HG03457 (cell line): ENCODE data around the gene OR6N1.

Experiments used
- ATAC-seq: cut with Tn5 transposase; IDR thresholded peaks from one replicate; pipeline ENCODE4 v1.9.1; 2021; ENCODE audit warnings: moderate number of reproducible peaks; ENCODE audit not compliant: unreplicated experiment

The OR6N1 gene, protein sequence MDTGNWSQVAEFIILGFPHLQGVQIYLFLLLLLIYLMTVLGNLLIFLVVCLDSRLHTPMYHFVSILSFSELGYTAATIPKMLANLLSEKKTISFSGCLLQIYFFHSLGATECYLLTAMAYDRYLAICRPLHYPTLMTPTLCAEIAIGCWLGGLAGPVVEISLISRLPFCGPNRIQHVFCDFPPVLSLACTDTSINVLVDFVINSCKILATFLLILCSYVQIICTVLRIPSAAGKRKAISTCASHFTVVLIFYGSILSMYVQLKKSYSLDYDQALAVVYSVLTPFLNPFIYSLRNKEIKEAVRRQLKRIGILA

DNA sequence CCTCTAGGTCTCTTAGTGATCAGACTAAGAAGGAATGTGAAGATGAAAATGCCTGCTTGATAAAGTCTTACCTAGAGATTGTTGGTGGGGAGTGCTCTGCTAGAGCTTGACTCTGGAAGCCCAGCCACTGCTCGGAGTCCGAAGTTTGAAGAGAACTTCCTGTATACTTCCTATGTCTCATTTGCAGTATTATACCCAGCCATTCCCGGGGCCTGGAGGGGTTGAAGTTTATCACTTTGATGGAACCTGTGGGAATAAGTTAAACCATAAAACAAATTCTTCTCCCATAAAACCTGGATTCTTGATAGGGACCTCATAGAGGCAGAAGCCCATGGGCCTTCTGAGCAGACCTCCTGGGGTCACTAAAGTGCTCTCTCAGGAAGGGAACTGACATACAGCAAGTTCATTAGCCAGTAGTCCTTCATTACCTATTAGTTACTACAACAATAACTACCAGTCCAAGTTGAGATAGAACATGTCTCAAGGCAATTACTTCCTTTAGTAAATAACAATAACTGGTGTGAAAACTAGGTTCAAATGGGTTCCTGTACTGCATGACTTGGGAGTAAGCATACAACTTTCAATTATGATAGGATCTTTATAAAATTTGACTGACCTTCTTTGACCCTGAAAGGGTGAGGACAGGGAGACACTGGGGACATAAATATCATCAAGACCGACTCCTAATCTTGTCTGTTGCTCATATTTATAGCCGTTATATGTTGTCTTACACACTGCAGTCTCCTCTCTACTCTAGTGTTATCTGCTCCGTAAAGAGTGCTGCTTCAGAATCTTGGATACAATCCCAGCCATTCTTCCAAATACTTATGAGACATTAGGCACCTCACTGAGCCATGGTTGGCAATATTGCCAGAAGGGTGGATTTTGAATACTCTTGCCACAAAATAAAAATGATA, at the start of gene OR6N1:
TSS of gene OR6N1 (minus strand) at position 246 of the 917 bp plus-strand sequence. CDS start 5,513 bp downstream, outside the sequence.
- no peak for ATAC-seq

DNA sequence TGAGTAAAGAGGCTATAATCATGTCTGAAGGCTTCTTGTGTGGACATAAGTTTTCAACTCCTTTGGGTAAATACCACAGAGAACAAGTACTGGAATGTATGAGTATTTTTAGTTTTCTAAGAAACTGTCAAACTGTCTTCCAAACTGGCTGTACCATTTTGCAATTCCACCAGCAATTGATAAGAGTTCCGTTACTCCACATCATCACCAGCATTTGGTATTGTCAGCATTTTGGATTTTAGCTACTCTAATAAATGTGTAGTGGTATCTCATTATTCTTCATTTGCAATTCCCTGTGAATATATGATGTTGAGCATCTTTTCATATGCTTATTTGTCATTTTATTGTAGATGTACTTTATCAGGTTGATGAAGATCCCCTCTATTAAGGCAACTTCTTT, 49.7 kb upstream of the OR6N1 start:
- no peak for ATAC-seq

DNA sequence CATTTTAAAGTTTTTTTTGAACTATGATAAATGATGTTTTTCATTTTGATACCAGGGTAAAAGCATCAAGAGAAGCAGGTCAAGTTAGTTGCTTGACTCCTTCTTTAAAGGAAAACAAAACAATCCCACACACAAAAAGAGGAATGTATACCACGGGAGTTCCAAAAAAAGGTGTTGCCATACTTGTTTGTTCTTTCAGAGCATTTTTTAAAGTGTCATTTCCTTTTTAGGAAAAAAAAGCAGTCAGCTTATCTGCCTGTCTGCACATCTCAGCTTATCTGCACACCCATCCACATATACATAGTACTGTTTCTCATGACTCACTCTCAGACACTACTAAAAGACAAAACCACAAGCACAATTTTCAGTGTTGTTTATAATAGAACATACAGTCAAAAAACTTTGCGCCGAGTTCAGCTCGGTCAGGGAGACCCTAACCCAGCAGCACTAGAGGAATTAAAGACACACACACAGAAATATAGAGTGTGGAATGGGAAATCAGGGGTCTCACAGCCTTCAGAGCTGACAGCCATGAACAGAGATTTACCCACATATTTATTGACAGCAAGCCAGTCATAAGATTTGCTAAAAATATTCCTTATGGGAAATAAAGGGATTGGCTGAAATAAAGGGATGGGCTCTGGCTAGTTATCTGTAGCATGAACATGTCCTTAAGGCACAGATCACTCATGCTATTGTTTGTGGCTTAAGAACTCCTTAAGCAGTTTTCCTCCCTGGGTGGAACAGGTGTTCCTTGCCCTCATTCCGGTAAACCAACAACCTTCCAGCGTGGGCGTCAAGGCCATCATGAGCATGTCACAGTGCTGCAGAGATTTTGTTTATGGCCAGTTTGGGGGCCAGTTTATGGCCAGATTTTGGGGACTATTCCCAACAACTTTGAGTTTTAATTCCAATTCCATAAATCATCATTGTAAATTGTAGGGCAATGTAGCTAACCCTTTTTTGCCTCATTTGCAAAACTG, 47.8 kb upstream of the OR6N1 start:
- peak; percentile 80 for ATAC-seq

DNA sequence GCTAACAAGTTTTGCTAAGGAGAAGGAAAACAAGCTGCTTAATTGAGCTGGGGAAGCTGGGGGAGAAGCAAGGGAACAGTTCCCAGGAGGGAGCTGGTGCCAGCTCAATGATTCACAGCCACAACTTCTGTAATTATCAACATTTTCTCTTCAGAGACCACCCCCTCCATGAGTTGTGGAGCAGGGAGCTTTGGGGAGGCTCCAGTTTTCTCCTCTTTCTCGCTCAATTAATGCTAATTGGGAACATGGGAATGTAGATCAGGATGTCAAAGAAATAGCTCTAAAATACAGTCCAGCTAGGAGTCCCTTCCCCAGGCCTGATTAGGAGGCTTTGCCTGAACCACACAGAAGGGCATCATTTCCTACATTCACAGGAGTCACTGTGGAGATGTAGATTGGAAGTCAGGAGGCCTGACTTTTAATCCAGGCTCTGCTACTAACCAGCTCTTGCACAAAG, 47.0 kb upstream of the OR6N1 start:
- no peak for ATAC-seq

DNA sequence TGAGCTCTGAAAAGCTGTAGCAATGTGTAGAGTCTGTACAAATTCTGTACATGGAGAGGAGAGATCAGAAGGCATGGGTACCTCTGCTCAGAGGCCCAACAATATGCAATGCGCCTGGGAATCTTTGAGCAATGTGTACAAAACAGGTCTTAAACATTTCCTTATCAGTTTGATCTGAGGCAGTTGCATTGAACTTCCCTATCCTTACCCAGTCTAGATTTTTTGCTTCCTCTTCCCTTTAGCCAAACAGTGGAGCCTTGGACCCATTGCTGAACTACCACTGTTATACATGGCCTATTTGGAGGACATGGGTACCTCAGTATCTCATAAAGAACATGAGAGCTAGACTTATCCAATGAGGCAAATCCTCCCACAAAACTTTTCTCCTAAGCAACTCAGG, 46.6 kb upstream of the OR6N1 start:
- no peak for ATAC-seq

DNA sequence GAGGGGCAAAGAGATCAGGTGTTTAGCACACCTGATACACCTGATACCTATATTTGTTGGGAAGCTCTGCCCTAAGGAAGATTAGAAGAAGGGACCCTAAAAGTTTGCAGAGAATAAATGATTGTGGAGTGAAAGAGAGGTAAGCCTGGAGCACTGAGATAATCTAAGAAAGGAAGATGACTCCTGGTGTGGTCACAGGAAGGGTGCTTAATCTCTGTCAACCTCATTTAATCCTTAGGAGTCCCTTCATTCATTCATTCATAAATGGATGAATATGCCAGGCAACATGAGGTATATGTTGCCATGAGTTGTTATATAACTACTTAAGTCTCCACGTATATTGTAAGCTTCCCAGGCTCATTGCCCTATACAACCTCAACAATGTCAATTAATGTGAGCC, 43.0 kb upstream of the OR6N1 start:
- ATAC-seq, result no peak

DNA sequence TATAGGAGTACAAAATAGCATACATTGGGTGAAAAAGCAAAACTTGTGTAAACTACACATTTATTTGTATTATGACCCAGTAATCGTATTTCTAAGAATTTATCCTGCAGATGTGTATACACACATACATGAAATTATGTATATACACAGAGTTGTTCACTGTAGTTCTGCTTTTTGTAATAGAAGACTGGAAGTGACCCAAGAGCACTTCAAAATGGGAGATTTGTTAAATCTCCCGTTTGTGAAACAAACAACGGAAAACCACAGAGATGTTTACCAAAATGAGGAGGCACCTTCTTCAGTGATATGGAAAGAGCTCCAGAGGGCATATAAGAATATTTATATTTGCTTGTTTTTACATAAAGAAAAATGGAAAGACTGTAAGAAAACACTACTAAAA, 41.2 kb upstream of the OR6N1 start:
- ATAC-seq, result no peak

DNA sequence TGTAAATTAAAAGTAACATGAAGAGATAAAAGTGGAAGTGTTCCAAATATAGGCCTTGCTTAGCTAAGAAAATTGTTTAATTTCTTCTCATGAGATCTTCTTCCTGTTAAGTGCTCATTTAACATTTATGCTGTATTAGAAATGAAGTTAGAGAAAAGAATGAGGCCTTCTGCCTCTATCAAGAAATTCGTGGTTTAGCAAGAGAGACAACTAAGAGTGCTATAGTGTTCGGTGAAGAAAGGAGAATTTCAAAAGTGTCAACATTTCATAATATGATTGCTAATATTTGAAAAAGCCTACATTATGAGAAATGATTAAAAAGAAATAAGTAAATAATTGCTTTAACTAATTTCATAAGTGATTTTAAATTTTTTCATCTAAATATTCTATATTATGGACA, 40.3 kb upstream of the OR6N1 start:
- no peak for ATAC-seq

DNA sequence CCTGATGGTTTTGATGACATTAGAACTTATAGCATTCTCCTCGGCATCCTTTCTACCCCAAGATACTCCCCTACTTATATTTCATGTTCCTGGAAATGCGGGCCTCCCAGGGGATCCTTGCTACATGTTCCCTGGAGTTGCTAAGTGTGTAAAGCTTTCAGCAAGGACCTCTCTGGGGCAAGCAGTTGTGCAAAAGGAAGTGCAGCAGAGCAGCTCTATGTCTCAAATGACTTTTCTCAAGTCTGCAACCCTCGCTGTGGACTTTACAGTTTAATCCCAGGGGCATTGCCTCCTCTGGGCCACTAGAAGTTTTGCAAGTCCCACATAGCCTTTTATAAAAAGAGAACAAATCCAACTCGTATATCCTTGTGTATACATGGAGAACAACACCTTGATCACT, 38.3 kb upstream of the OR6N1 start:
- no peak for ATAC-seq

DNA sequence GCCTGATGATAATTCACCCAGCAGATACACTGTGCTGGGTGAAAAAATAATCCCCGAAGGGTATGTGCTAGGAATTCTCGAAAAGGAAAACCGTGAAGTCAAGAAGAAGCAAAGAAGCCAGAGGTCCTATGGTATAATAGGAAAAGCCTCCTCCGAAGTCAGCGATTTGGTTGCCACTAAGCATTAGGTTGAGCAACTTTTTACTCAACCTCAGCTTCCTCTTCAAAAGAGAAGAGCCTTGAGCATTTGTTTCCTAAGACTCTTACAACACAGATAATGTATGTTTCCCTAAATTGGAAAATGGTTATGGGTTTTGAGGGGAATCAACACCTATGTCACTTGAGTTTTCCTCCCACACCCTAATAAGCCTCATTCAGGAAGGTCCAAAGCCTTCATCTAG, 37.9 kb upstream of the OR6N1 start:
- ATAC-seq, result no peak

DNA sequence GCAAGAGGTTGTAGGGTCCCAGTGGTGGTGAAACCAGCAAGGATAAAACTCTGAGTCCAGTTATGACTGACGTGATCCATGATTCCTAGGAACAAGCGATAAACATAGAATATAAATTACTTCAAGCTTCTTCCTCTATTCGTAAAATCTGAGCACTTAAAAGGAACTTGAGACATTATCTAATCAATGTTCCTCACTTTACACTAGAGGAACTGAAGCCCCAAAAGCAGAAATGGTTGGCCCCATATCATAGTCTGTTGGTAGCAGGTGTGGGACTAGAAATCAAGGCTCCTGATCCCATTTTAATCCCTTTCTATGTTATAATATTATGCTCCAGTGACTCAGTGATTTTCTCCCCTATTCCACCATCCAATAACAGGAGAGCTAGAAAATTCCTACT, 37.3 kb upstream of the OR6N1 start:
- no peak for ATAC-seq

DNA sequence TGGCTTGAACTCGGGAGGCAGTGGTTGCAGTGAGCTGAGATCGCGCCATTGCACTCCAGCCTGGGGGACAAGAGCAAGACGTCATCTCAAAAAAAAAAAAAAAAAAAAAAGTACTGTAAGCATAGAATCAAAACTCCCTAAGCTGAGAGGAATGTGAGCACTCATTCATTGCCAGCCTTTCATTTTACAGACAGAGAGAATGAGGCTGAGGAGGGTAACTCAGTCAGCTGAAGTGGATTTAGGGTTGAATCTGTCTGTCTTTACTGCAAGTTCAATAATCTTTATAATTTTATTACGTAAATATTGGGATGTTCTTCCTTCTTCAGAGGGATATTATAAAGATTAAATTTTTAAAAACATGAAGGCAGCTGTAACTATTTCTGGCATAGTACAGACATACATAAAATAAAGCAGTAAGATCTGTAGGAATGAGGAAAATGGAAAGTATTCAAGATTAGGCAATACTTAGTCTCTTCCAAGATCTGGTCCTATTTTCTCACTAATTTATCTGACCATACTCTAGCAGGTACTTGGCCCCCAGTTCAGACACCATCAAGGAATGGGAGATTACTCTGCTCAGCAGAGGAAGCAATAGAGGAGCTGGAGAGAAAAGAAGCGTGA, 35.0 kb upstream of the OR6N1 start:
- ATAC-seq, result no peak

DNA sequence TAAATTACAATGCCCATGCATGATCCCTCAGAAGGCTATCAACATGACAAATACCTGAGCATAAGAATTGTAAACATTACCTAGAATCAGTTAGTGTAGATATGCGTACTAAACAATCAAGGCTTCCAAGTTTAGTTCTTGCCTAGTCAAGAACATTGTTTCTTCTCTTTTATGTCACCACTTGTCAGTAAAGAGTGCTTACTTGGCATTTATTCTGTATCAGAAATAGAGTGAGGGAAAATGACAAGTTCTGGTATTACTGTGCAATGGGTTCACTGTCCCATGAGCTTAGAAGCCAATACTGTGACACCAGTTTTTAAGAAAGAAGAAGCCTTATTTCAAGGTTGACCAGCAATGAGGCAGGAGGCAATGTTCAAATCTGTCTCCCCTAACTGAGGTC, 31.7 kb upstream of the OR6N1 start:
- ATAC-seq, result no peak

DNA sequence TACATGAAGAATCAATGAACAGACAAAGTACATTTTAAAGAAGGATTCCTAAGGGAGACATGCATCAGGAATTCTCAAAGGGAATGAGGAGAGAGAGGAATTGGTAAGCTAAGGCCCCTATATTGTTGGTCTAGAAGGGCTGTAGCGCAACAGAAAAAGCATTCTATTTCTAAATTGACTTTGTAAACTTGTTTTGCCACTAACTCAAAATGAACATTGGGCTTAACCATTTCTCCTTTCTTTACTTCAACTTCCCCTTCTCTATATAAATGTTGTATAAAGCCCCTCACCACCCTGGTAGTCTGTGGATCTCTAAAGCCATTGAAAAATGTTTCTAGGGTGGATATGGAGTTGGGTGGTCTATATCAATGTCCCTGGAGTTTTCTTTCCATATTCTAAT, 29.4 kb upstream of the OR6N1 start:
- ATAC-seq, result no peak

DNA sequence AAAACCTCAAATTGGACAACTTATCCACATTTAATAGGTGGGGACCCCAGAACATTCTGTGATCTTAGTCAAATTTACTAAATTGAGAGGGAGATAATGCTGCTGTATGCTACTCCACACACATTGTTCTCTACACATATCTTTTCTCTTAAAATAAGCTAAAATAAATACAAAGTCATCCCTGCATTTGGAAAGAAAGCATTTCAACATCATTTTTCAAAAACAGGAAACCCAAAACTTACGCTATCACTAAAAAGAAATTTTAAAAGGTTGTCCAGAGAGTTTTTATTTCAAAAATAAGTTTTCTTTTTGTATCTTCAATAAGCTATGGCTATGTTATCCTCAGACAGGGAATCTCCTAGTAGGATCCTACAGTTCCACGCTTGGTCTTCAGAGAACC, 28.5 kb upstream of the OR6N1 start:
- no peak for ATAC-seq

DNA sequence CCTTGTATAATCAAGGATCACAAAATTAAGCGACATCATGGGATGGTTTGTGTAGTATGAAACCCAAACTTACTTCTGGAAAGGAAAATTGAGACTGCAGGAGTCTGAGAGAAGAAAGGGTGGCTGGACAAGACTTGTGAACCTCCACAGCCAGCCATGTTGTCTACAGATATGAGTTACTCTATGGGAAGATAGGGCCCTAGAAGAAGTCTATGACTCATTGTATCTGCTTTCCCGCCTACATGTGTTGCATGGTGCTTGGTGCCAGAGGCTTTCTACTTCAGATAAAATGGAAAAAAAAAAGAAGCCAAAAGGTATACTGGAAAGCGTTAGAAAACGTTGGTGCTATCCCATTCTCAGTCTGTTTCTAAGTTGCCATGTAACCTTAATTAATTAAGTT, 27.7 kb upstream of the OR6N1 start:
- ATAC-seq, result no peak

DNA sequence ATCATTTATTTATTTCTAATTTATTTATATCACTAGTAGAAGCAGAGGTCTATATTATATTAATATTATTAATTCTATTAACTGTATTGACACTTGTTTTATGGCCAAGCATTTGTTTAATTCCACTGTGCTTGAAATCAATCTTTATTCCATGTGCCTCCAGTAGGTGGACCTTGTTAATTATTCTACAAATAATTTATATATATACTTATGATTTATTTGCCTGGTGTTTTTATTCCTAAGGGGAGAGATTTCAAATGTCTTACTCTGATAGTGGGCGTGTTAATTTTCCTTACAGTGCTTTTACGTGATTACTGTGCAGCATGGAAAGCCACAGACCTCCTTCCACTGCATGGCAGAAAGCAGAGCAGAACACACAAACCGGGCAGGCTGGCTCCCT, 26.5 kb upstream of the OR6N1 start:
- no peak for ATAC-seq

DNA sequence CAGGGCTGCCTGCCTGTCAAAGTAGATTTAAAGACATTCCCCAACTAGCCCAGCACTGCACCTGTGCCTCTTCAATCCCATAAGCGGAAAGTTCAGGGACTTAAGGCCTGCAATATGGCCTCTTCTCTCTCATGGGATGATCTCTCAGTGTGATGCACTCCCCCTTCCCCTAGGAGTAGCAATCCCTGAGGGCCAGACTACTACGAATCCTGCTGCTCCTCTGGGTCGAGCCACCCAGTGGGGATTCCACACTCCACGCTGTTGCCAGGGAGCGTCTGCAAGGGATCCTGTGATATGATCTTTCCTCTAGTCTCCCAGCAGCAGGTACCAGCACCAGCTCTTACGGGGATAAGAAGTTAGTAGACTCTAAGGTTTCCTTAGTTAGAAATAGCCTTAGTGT, 22.3 kb upstream of the OR6N1 start:
- no peak for ATAC-seq

DNA sequence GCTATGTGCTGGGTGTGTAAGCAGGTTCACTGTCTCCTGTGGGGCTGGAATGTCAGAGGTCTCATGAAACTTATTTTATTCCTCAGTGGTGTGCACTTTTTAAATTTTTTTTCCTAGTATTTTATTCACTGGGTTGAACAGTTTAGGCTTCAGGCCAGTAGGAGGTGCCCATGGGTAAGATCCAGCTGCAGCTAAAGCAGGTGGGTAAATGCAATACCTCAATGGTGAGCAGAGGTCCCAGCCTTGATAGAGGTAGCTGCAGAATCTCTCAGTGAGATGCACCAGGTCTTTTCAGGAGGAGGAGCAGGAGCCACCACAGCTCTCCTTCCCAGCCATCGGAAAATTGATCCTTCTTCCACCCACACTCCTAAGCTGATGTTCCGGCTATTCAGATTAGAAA, 21.6 kb upstream of the OR6N1 start:
- no peak for ATAC-seq

DNA sequence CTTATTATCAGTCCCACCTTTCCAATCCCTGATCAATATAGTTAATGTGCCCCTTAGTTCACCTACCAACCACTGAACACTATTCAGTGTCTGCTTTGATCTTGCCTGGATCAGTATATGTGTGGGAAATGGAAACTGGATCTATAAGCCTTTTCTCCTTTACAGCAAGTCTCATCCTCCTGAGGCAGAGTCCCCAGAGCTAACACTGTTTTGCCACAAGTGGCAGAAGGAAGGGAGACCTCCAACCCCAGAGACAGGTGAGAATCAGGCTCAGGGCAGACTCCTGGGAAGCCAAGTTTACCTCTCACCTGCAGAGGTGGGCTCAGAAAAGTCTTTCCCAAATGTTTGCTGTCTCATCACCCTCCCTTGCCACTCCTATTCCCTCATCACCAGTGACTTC, 9.1 kb upstream of the OR6N1 start, which contains the start of gene OR6N2:
TSS of gene OR6N2 (minus strand) at position 101 of the 400 bp plus-strand sequence. CDS start 3,569 bp downstream, outside the sequence.
- no peak for ATAC-seq
